ENCODE measurements around the gene SMIM27. TPM values are rescaled to one million over a fixed set of nuclear protein-coding genes. Genes with fewer than 3 reads are reported as not detected.
"Not testable (repeated sequence)": the region's sequence is repeated elsewhere in the genome, so short reads cannot be mapped to it uniquely, and the experiment has no call there.

SMIM27 gene, protein sequence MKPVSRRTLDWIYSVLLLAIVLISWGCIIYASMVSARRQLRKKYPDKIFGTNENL
- 10 to 100 TPM; 14.8 to 18.4 TPM for total RNA-seq

DNA sequence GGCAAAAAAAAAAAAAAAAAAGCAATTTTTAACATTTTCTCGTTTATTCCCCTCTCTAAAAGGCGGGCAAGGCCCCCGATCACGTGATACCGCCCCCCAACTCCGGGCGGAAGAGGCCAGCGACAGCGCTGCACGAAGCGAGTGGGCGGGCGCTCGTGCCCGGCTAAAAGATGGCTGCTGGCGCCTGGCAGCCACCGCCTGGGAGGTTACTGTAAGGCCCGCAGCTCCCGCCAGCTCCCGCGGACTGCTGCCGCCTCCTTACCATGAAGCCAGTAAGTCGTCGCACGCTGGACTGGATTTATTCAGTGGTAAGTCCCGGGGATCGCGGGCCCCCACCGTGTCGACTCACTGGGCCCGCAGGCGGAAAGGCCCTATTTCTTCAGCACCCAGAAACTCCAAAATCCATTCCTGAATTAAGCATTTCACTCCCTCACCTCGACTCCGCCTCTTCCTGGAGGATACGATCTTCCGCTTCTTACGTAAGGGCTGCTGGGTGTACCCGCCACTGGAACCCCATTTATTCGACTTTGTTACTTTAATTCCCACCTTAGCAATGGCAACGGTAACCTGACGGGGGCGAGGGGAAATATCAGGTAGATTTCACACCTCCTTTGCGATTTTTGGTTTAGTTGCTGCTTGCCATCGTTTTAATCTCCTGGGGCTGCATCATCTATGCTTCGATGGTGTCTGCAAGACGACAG lies at the start of gene SMIM27, which contains the start of gene TOPORS:
SMIM27 (plus strand) TSS at position 156 of the 701 bp plus-strand sequence; CDS start at position 264, 108 bp downstream.
TOPORS (minus strand) TSS at position 415 of the 701 bp plus-strand sequence; CDS start at position 265, 150 bp downstream.
- ChIA-PET CTCF (interaction anchor here (0.6 to 2.2 kb wide), 6 partner anchors 20 to 387 kb away, joined by 3 to 9 read pairs (median 4); partner anchors contain the start of gene ACO1), POLR2A (interaction anchor here (0.6 to 2.0 kb wide), 4 partner anchors 20 to 472 kb away, joined by 3 to 6 read pairs (median 5); partner anchors contain the start of genes ACO1, DNAJA1 and RIGI)

DNA sequence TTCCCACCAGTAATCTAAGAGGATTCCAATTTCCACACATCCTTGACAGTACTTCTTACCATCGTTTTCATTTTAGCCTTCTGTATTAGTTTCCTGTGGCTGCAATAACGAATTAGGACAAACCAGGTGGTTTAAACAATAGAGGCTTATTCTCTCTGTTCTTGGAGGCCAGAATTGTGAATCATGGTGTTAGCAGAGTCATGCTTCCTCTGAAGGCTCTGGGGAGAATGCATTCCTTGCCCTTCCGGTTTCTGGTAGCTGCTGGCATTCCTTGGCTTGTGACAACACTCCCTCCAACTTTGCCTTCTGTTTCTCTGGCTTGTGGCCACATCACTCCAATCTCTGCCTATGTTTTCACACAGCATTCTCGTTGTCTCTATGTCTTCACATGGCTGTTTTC lies 49.7 kb upstream of the SMIM27 start:
- ChIA-PET CTCF (no interaction called here), POLR2A (no interaction called here)

DNA sequence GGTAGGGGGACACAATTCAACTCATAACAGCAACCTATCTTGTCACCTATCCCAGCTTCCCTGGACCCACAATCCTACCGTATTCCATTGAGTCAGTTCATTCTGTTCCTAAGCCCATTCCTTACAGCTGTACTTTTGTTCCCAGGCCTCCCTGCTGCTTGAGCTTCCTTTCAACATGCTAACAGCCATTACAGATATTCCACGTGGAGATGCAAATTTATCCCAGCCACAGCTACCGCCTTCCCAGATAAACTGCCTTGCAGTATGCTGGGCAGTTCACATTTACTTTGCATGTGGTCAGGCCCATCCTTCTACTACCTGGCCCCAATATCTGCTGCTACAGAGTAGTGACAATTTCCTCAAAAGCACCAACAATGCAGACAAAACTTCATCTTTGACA lies 49.1 kb upstream of the SMIM27 start:
- ChIA-PET POLR2A (no interaction called here), CTCF (no interaction called here)

DNA sequence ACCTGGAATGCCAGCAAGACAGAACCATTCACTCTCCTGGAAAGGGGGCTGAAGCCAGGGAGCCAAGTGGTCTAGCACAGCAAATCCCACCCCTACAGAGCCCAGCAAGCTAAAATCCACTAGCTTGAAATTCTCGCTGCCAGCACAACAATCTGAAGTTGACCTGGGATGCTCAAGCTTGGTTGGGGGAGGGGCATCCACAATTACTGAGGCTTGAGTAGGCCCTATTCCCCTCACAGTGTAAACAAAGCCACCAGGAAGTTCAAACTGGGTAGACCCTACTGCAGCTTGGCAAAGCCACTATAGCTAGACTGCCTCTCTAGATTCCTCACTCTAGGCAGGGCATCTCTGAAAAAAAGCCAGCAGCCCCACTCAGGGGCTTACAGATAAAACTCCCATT lies 43.4 kb upstream of the SMIM27 start:
- CTCF ChIA-PET, result interaction anchor here (1.8 kb wide), 1 partner anchor 71 kb away, joined by 4 read pairs; no protein-coding TSS in a partner anchor
- POLR2A ChIA-PET, result no interaction called here

DNA sequence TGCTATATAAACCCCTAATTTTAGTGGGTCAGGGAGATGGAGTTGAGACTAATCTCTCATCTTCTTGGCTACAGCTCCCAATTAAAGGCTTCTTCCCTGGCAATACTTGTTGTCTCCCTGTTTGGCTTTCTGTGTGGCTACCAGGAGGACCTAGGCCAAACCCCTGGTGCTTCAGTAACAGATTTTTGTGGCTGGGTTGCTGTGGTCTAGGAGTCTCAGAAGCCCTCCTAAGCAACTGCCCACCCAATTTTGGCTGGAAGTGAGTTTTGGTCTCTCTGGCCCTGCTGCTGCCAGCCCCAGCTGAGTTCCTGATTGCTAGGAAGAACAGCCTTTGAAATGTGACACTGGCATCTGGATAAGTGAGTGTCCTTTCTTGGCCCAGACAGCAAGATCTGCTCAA lies 35.9 kb upstream of the SMIM27 start:
- CTCF ChIA-PET, result no interaction called here
- POLR2A ChIA-PET, result no interaction called here

DNA sequence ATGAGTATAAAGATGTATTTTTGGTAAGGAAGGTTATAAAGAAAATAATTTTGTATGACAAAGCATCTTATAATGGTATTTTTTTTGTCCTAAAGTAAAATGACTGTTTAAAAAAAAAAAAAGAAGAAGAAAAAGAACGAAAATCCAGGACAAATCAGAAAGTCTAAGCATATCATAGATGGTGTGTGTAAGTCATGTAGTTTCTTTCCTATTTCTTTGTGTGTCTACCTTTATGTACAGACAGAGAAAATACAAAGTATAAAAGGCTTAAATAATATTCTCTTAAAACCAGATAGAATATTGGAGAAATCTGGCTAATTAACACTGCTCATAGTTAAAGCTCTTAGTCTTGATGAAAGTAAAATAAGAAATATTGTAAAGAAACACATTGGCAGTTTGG lies 33.9 kb upstream of the SMIM27 start:
- ChIA-PET CTCF (no interaction called here), POLR2A (no interaction called here)

DNA sequence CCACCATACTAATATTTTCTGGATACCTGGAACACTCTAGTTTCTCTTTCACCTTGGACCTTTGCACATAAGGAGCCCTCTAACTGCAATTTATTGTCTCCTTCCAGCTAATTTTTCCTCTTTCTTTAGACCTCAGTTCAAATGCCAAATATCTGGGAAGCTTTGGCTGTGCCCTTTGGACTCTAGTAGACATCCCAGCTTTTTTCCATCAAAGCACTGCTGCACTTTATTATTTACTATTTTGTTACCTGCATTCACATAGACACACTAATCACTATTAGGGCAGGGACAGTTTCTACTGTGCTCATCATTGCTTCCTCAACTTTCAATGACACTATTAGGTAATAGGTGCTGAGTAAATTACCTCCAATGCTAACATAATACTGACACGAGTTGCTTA lies 28.2 kb upstream of the SMIM27 start:
- POLR2A ChIA-PET, result no interaction called here
- CTCF ChIA-PET, result no interaction called here

DNA sequence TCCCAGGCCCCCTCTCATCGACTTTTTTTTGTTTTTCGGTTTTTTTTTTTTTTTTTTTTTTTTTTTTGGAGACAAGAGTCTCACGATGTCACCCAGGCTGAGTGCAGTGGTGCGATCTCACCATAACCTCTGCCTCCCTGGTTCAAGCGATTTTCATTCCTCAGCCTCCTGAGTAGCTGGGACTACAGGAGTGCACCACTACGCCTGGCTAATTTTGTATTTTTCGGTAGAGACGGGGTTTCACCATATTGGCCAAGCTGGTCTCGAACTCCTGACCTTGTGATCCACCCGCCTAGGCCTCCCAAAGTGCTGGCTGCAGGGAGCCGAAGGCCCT lies 27.6 kb upstream of the SMIM27 start:
- CTCF ChIA-PET, result not testable (repeated sequence)

DNA sequence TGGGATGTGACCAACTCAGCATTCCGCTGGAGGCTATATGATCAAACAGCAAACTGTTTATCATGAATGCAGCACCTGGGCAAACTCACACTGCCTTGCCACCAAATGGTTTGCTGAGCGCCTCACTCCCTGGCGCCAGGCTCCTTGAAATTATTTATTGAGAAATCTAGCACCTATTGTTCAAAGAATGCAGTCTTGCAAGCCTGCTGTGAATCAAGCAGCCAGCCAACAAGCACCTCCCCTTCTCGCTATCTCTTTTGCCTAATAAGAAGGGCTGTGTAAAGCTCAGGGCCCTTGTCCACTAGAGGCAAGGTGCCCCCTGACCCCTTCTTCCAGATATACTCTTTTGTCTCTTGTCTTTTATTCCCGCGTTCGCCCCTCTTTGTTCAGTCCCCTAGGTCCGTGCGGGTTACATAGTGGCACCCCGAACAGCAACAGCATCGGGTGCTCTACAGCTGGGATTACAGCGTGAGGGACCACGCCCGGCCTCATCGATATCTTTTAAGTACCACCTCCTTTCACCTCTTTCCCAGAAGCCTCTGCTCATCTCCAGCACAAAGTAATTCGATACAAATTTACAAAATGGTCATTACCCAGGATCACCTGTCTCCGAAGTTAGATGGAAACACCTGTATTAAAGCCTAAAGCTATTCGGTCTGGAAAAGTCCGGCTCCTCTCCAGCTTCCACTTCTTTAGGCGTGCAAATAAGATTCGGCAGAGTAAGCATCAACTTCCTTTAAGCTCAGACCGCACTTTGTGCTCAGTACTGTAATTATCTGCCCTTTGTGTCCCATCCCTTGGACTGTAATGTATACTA lies 27.0 kb upstream of the SMIM27 start:
- ChIA-PET CTCF (interaction anchor here (0.8 kb wide), 1 partner anchor 146 kb away, joined by 3 read pairs; no protein-coding TSS in a partner anchor), POLR2A (interaction anchor here (0.9 to 2.1 kb wide), 3 partner anchors 25 to 27 kb away, joined by 3 to 8 read pairs (median 3); partner anchors contain the start of genes SMIM27 and TOPORS)

More for the DNA sequence above, 27.6 kb upstream of the SMIM27 start:
- POLR2A ChIA-PET, result not testable (repeated sequence)

DNA sequence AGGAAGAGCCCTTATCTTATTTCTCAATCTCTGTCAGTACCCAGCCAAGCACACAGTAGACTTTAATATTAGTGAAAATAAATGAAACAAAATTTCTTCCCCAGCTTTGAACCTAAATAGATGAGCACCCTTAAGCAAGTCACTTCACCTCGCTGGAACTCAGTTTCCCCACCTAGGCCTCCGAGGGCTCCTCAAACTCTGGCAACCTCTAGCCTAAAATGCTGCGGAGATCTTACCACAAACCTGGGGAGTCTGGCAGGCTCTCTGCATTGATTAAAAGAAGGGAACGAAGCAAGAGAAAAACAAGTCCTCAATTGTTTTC lies 26.5 kb upstream of the SMIM27 start:
- POLR2A ChIA-PET, result interaction anchor here (0.9 to 2.1 kb wide), 3 partner anchors 25 to 27 kb away, joined by 3 to 8 read pairs (median 3); partner anchors contain the start of genes SMIM27 and TOPORS
- CTCF ChIA-PET, result interaction anchor here (0.8 kb wide), 2 partner anchors 25 to 147 kb away, joined by 3 read pairs; no protein-coding TSS in a partner anchor

DNA sequence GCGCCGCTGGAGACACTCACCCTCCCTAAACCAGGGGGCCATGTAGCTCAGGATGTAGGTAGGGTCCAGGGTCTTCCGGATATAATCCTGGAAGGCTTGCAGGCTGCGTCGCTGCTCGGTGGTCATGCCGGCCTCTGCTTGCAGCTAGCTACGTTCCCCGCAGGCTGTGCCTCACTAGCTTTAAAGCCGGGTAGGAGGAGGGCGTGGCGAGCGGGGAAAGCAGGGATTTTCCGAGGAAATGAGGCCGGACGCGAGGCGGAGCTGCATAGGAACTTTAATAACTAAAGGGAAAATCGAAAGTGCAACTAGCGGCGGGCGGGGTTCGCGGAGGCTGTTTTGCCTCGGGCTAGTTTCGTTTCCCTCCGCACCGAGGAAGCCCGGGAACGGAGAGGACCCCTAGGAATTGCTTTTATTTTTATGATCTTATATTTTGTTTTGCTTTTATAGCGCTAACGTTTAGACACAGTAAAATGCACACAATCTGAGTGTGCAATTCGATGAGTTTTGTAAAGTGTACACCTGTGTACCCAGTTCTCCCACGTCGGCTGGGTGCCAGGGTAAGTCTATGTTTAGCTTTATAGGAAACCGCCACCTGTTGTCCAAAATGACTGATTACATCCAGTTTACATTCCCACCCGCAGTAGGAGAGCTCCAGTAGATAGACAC lies 26.0 kb upstream of the SMIM27 start, which contains the start of gene RIGI:
RIGI (minus strand) TSS at position 156 of the 666 bp plus-strand sequence; CDS start at position 126, 30 bp downstream.
- ChIA-PET POLR2A (interaction anchor here (0.9 to 2.1 kb wide), 3 partner anchors 24 to 26 kb away, joined by 3 to 8 read pairs (median 3); partner anchors contain the start of genes SMIM27 and TOPORS), CTCF (interaction anchor here (0.6 to 0.8 kb wide), 3 partner anchors 25 to 147 kb away, joined by 3 read pairs; no protein-coding TSS in a partner anchor)

DNA sequence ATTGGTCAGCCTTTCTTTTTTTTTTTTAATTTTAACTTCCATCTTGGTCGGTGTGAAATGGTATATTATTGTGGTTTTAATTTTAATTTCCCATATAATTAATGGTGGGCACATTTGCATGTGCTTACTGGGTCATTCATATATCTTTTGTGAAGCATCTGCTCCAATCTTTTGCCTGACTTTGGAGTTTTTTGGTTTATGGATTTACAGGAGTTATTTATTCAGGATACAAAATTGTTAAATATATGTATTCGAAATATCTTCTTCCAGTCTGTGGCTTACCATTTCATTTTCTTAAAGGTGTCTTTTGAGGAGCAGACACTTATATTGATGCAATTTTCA lies 25.4 kb upstream of the SMIM27 start:
- CTCF ChIA-PET, result interaction anchor here (0.6 kb wide), 1 partner anchor 24 kb away, joined by 3 read pairs; no protein-coding TSS in a partner anchor
- POLR2A ChIA-PET, result interaction anchor here (2.1 kb wide), 1 partner anchor 24 kb away, joined by 8 read pairs; no protein-coding TSS in a partner anchor

DNA sequence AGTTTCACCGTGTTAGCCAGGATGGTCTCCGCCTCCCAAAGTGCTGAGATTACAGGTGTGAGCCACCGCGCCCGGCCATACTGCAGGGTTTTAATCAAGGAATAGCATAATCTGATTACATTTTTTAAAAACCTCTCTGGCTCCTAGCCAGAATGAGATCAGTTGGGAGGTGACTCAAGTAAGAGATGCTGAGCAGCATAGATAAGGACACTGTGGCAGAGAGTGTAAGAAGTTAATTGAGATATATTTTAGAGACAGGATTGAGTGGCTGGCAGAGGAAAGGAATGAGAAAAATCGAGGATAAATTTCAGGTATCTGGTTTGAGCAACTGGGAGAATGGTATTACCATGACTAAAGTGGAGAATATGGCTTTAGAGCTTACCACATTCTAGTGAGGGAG lies 18.8 kb upstream of the SMIM27 start:
- POLR2A ChIA-PET, result no interaction called here
- CTCF ChIA-PET, result no interaction called here

DNA sequence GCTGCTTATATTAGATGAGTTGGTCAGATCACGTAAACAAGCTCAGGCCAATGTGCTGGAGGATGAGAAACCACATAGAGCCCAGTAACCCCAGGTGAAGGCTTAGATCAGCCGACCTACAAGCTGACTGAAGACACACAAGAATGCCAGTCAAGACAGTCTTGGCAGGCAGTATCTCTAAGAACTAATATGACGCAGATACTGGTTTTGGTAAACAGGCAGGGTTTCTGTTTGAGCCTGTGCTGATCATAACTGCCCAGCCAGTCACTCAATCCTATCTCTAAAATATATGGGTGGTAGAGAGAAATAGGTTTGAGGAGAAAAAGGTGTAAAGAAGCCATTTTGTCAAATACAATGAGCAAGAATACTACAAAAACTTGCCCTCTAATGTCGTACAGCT lies 18.3 kb upstream of the SMIM27 start:
- POLR2A ChIA-PET, result no interaction called here

DNA sequence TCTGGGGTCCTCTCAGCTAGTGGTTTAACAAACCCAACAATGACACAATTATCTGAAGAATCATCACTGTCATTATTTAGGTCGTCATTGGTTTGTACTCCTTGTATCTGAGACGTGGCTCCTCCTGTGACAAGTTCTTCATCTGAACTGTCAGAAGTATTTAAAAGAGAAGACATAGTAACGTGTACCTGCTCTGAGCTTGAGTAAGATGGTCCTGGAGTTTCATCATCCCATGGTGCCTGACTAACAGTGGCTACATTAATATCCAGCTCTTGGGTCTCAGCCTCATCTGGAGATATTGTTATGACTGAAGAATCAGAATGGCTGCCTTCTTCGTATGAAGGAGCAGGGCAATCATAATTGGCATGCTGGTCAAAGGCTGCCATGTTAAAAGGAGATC lies 9.1 kb upstream of the SMIM27 start:
- ChIA-PET POLR2A (no interaction called here), CTCF (no interaction called here)

More for the DNA sequence above, 18.3 kb upstream of the SMIM27 start:
- CTCF ChIA-PET, result no interaction called here

DNA sequence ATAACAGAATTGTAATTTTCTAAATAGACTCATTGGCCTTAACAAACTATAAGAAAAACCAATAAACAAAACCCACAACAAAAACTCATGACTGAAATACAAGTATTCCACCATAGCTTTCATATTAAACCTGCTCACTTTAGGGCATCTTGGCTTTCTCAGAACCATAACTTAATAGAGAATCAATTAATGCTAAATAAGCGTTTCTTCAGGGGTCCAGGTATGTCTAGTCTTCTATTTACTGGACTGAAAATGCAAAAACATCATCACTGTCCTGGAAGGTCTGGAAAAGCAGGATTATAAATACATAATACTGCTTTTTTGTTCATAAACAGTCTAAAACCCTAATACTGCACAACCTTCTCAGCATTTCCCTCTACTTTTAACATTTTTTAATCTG lies 6.2 kb upstream of the SMIM27 start:
- POLR2A ChIA-PET, result no interaction called here
- CTCF ChIA-PET, result interaction anchor here (1.2 to 1.9 kb wide), 2 partner anchors 9 to 34 kb away, joined by 3 to 5 read pairs; no protein-coding TSS in a partner anchor

DNA sequence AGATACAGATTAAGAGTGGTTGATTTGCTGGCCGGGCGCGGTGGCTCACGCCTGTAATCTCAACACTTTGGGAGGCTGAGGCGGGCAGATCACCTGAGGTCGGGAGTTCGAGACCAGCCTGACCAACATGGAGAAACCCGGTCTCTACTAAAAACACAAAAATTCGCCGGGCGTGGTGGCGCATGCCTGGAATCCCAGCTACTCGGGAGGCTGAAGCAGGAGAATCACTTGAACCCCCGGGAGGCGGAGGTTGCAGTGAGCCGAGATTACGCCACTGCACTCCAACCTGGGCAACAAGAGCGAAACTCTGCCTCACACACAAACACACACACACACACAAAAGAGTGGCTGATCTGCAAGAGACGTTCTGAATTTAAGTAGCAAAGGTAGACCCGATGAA lies 3.9 kb upstream of the SMIM27 start:
- POLR2A ChIA-PET, CTCF ChIA-PET: not testable (repeated sequence)

DNA sequence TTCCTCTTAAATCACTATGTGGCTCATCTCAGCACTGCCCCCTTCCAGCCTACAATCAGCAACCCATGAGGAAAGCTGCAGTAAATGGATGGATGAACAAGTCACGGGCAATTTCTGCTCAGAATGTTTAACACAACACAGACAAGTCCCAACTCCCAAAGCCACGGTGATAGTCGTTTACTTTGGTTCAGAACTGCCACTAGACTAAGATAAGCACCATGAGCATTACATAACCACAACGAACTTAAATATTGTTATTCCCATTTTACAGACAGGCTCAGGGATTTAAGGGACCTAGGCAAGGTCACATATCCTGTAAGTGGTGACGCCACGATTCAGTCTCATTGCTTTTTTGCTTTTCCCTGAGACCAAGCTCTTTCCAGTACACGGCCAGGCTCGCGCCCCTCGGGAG lies 2.0 kb upstream of the SMIM27 start:
- ChIA-PET POLR2A (interaction anchor here (1.6 to 2.0 kb wide), 3 partner anchors 24 to 474 kb away, joined by 6 to 8 read pairs (median 8); partner anchors contain the start of genes ACO1, DNAJA1 and RIGI), CTCF (interaction anchor here (1.0 to 1.9 kb wide), 5 partner anchors 23 to 165 kb away, joined by 3 to 9 read pairs (median 3); partner anchors contain the start of genes NDUFB6 and RIGI)
